Nephron (organoid): Measurements from ENCODE around the gene EYA4.

Experiments used
- H3K27ac Mint-ChIP-seq, 3 experiments: 2 replicates each; pipeline ENCODE4 v1.8.0; 2020; ENCODE audit warnings: mixed read lengths in 3 of 3, mild to moderate bottlenecking in 2 of 3, moderate library complexity in 1 of 3
- H3K27me3 Mint-ChIP-seq: 2 replicates; pipeline ENCODE4 v1.8.0; 2021; ENCODE audit warnings: low read depth, mild to moderate bottlenecking, moderate library complexity, mixed read lengths
- H3K36me3 Mint-ChIP-seq: 2 replicates; pipeline ENCODE4 v1.8.0; 2020; ENCODE audit warnings: low read depth, mixed read lengths
- H3K4me1 Mint-ChIP-seq: 2 replicates; pipeline ENCODE4 v1.8.0; 2020; ENCODE audit warnings: mixed read lengths
- H3K4me3 Mint-ChIP-seq, 3 experiments: 2 replicates each; pipeline ENCODE4 v1.8.0; 2020; ENCODE audit warnings: mild to moderate bottlenecking in 3 of 3, mixed read lengths in 3 of 3, moderate library complexity in 2 of 3
- H3K9me3 Mint-ChIP-seq: 2 replicates; pipeline ENCODE4 v1.8.0; 2020; ENCODE audit warnings: mixed read lengths
- TF ChIP-seq, protein P1 (sequence below), 3 experiments: fragments of 200-600 bp; sonication (generic); IDR thresholded peaks; one replicate each; pipeline ENCODE4 v1.5.0; 2021; ENCODE audit warnings: antibody characterized with exemption in 3 of 3; ENCODE audit not compliant: unreplicated experiment in 3 of 3

EYA4 gene

DNA sequence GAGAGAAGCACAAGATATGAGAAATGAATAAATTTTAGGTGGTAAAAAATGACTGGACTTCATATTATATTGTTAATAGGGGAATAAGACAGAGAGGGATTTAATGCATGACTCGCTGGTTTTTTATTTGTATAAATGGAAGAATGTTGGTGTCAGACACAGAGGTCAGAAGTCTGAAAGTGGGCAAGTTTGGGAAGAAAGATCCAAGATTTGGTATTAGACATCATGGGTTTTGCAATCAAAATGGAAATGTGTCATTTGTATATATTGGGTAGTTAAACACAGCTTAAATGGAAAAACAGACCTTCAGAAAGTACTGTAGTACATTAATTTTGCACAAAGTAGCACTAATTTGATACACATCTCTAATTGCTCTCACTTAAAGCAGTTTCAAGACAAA lies 96.2 kb downstream of the EYA4 start:
- no peaks in the 10 kb centered on the region for H3K36me3 Mint-ChIP-seq

DNA sequence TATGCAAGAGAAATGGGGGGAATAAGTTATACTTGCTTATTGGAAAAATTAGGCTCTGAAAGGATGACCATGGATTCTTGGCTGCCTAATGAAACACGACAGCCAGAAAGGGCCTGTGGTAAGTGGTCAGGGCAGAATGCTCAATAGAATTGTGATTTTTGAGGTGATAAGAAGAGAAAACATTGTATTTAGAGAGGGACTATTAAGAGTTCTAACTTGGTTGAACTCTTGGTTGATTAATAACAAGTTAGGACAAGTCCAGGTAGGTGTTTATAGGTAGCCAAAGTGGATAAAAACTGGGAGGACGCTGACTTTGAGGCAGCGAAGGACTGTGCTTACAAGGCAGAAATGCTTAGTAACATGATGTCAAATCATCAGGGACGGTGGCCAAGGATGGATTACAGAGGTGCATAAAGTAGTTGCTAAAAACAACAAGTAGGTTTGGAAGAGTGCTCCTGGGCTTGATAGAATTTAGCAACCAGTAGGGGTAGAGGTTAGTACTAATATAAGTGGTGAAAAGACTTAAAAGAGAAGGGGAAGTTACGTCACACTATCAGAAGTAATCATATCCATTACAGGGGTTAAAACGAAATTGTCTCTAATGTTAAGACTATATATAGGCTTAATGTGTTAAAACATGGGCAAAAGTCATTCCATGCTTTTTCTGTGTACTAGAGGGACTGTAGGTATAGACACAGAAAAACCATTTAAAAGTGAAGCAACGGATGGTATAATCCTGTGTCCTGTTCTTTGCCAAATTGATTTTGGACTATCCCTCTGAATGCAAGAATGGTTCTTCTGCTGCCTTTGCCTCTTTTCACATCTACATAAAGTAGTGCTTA lies 98.6 kb downstream of the EYA4 start:
- H3K4me1 Mint-ChIP-seq = no peaks in the 10 kb centered on the region
- H3K9me3 Mint-ChIP-seq = no peaks in the 10 kb centered on the region

More for the DNA sequence above, 96.2 kb downstream of the EYA4 start:
- no peaks in the 10 kb centered on the region for H3K9me3 Mint-ChIP-seq
- H3K4me1 Mint-ChIP-seq = no peaks in the 10 kb centered on the region
- H3K27ac Mint-ChIP-seq = no peak overlapping the region
- no peaks in the 10 kb centered on the region for H3K27me3 Mint-ChIP-seq
- TF ChIP-seq, protein P1, sequence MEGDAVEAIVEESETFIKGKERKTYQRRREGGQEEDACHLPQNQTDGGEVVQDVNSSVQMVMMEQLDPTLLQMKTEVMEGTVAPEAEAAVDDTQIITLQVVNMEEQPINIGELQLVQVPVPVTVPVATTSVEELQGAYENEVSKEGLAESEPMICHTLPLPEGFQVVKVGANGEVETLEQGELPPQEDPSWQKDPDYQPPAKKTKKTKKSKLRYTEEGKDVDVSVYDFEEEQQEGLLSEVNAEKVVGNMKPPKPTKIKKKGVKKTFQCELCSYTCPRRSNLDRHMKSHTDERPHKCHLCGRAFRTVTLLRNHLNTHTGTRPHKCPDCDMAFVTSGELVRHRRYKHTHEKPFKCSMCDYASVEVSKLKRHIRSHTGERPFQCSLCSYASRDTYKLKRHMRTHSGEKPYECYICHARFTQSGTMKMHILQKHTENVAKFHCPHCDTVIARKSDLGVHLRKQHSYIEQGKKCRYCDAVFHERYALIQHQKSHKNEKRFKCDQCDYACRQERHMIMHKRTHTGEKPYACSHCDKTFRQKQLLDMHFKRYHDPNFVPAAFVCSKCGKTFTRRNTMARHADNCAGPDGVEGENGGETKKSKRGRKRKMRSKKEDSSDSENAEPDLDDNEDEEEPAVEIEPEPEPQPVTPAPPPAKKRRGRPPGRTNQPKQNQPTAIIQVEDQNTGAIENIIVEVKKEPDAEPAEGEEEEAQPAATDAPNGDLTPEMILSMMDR (IDR thresholded peaks at IDR 0.05; ENCODE audit: unreplicated experiment in 3 of 3) = no peak
- H3K4me3 Mint-ChIP-seq = no peak overlapping the region

DNA sequence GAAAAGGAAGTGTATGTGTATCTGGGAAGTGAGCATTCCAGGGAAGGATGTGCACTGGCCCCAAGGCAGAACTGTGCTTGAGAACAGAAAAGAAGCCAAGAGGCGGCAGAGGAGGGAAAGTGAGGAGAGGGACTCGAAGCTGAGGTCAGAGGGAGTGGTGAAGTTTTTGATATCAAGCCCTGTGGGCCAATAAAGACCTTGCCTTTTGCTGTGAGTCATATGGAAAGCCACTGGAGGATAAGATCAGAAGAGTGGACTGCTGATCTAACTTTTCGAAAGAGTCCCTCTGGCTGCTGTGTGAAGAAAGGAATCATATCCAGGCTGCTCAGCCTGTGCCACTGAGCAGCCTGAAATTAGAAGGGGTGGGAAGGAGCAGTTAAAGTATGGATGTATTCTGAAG lies 99.4 kb downstream of the EYA4 start:
- Mint-ChIP-seq H3K4me1 (no peaks in the 10 kb centered on the region), H3K9me3 (no peaks in the 10 kb centered on the region), H3K27ac (no peak overlapping the region), H3K4me3 (no peak overlapping the region), H3K27me3 (no peaks in the 10 kb centered on the region), H3K36me3 (no peaks in the 10 kb centered on the region)
- TF ChIP-seq, protein P1 (IDR thresholded peaks at IDR 0.05; ENCODE audit: unreplicated experiment in 3 of 3) = no peak

More for the DNA sequence above, 98.6 kb downstream of the EYA4 start:
- Mint-ChIP-seq H3K36me3 (no peaks in the 10 kb centered on the region), H3K27me3 (no peaks in the 10 kb centered on the region), H3K27ac (no peak overlapping the region), H3K4me3 (no peak overlapping the region)
- TF ChIP-seq, protein P1 (IDR thresholded peaks at IDR 0.05; ENCODE audit: unreplicated experiment in 3 of 3) = no peak

GRCh38 chr6:133341607-133342158 lies 100.5 kb downstream of the EYA4 start:
- no peak overlapping the region for H3K27ac Mint-ChIP-seq
- H3K4me3 Mint-ChIP-seq = no peak overlapping the region
- H3K4me1 Mint-ChIP-seq = no peaks in the 10 kb centered on the region

GRCh38 chr6:133343220-133343619 lies 102.1 kb downstream of the EYA4 start:
- H3K4me1 Mint-ChIP-seq = no peaks in the 10 kb centered on the region
- no peaks in the 10 kb centered on the region for H3K9me3 Mint-ChIP-seq
- TF ChIP-seq, protein P1 (IDR thresholded peaks at IDR 0.05; ENCODE audit: unreplicated experiment in 3 of 3) = no peak
- no peaks in the 10 kb centered on the region for H3K27me3 Mint-ChIP-seq
- no peak overlapping the region for H3K4me3 Mint-ChIP-seq
- H3K36me3 Mint-ChIP-seq = no peaks in the 10 kb centered on the region
- no peak overlapping the region for H3K27ac Mint-ChIP-seq

More at GRCh38 chr6:133341607-133342158, 100.5 kb downstream of the EYA4 start:
- Mint-ChIP-seq H3K27me3 (no peaks in the 10 kb centered on the region), H3K9me3 (no peaks in the 10 kb centered on the region), H3K36me3 (no peaks in the 10 kb centered on the region)
- TF ChIP-seq, protein P1 (IDR thresholded peaks at IDR 0.05; ENCODE audit: unreplicated experiment in 3 of 3) = no peak
